IMR-90 (cell line): ENCODE measurements around the gene SYNGR2. TPM values are rescaled to one million over a fixed set of nuclear protein-coding genes. Genes with fewer than 3 reads are reported as not detected.

ENCODE experiments used
- ATAC-seq: fragments of 200-7000 bp; cut with Tn5 transposase; 2 replicates; pipeline ENCODE4 v1.9.1; 2020; ENCODE audit warnings: low read depth, mild to moderate bottlenecking, moderate library complexity
- BruUV-seq: library from RNA; stranded (reverse); fragments of 400-500 nt; replicated peaks from 2 replicates; lab custom pipeline; 2021; lab: Mats Ljungman, UMichigan
- CTCF ChIA-PET: fragments of 300-600 bp; formaldehyde crosslinking; extraction: SDS; loops from one replicate; lab custom pipeline; 2021; ENCODE audit warnings: antibody characterized with exemption; lab: Yijun Ruan, JAX
- POLR2A ChIA-PET: fragments of 300-600 bp; sonication (Branson Sonifier 250); formaldehyde crosslinking; loops from one replicate; lab custom pipeline; 2022; ENCODE audit warnings: antibody characterized with exemption; ENCODE audit not compliant: unreplicated experiment; lab: Charles Lee
- DNase-seq: peaks from one replicate; pipeline ENCODE4 v3.0.0; 2013
- H2AFZ ChIP-seq: replicated peaks from 2 replicates; pipeline ENCODE3; 2013; ENCODE audit warnings: low read length, mild to moderate bottlenecking; ENCODE audit not compliant: poor library complexity
- H2AK5ac ChIP-seq: 2 replicates; pipeline ENCODE4 v1.6.1; 2013; ENCODE audit warnings: low read depth, low read length, inconsistent platforms
- H2AK9ac ChIP-seq: replicated peaks from 2 replicates; pipeline ENCODE3; 2013; ENCODE audit warnings: mild to moderate bottlenecking, low read depth, low read length, moderate library complexity; ENCODE audit not compliant: poor library complexity
- H2BK120ac ChIP-seq: 2 replicates; pipeline ENCODE4 v1.6.1; 2013; ENCODE audit warnings: low read depth, low read length, inconsistent platforms
- H2BK15ac ChIP-seq: 3 replicates; pipeline ENCODE4 v1.6.1; 2013; ENCODE audit warnings: low read depth, low read length, inconsistent platforms
- H2BK20ac ChIP-seq: 2 replicates; pipeline ENCODE4 v1.6.1; 2013; ENCODE audit warnings: low read depth, mild to moderate bottlenecking, inconsistent platforms, low read length, moderate library complexity
- H2BK5ac ChIP-seq: 2 replicates; pipeline ENCODE4 v1.6.1; 2013; ENCODE audit warnings: mild to moderate bottlenecking, low read depth, low read length, inconsistent platforms; ENCODE audit not compliant: poor library complexity, severe bottlenecking
- H3K14ac ChIP-seq: replicated peaks from 2 replicates; pipeline ENCODE4 v1.6.1; 2013; ENCODE audit warnings: low read depth, low read length, inconsistent platforms
- H3K18ac ChIP-seq: 2 replicates; pipeline ENCODE4 v1.6.1; 2013; ENCODE audit warnings: low read depth, low read length, control low read depth
- H3K23ac ChIP-seq: 2 replicates; pipeline ENCODE4 v1.6.1; 2013; ENCODE audit warnings: low read depth, low read length, inconsistent platforms
- H3K27ac ChIP-seq: 2 replicates; pipeline ENCODE4 v1.5.1; 2013; ENCODE audit warnings: mild to moderate bottlenecking, control low read depth, low read length; ENCODE audit not compliant: insufficient read depth
- H3K27me3 ChIP-seq: 2 replicates; pipeline ENCODE4 v1.6.1; 2013; ENCODE audit warnings: low read length; ENCODE audit not compliant: control insufficient read depth, insufficient read depth
- H3K36me3 ChIP-seq: 2 replicates; pipeline ENCODE4 v1.6.1; 2013; ENCODE audit warnings: low read length, mixed read lengths; ENCODE audit not compliant: control insufficient read depth, insufficient read depth
- H3K4ac ChIP-seq: 2 replicates; pipeline ENCODE4 v1.6.1; 2013; ENCODE audit warnings: low read depth, low read length, inconsistent platforms
- H3K4me1 ChIP-seq: 2 replicates; pipeline ENCODE4 v1.6.1; 2013; ENCODE audit warnings: low read length, mixed read lengths; ENCODE audit not compliant: control insufficient read depth, insufficient read depth
- H3K4me2 ChIP-seq: 2 replicates; pipeline ENCODE4 v1.6.1; 2013; ENCODE audit warnings: low read depth, mild to moderate bottlenecking, control low read depth, low read length, moderate library complexity
- H3K4me3 ChIP-seq: 2 replicates; pipeline ENCODE4 v1.5.1; 2013; ENCODE audit warnings: low read depth, mild to moderate bottlenecking, control low read depth, low read length, moderate library complexity; ENCODE audit not compliant: insufficient read depth
- H3K56ac ChIP-seq: 2 replicates; pipeline ENCODE4 v1.6.1; 2013; ENCODE audit warnings: low read length, inconsistent platforms; ENCODE audit not compliant: insufficient read depth; ENCODE audit errors: extremely low read depth
- H3K79me1 ChIP-seq, 2 experiments: 2 replicates each; pipeline ENCODE4 v1.6.1; 2013; ENCODE audit warnings: low read length in 2 of 2, inconsistent platforms in 1 of 2, low read depth in 1 of 2
- H3K9ac ChIP-seq: 2 replicates; pipeline ENCODE4 v1.6.1; 2013; ENCODE audit warnings: low read depth, low read length, control low read depth
- H3K9me1 ChIP-seq: 2 replicates; pipeline ENCODE4 v1.6.1; 2013; ENCODE audit warnings: low read length, inconsistent platforms; ENCODE audit not compliant: insufficient read depth
- H3K9me3 ChIP-seq: 2 replicates; pipeline ENCODE4 v1.6.1; 2013; ENCODE audit warnings: low read length; ENCODE audit not compliant: control insufficient read depth, insufficient read depth
- H4K20me1 ChIP-seq: 2 replicates; pipeline ENCODE4 v1.6.1; 2013; ENCODE audit warnings: low read length, inconsistent platforms; ENCODE audit not compliant: insufficient read depth
- H4K5ac ChIP-seq: 2 replicates; pipeline ENCODE4 v1.6.1; 2013; ENCODE audit warnings: mild to moderate bottlenecking, low read depth, low read length, control low read depth
- H4K8ac ChIP-seq, 2 experiments: 2 replicates each; pipeline ENCODE4 v1.6.1; 2013; ENCODE audit warnings: low read depth in 2 of 2, low read length in 2 of 2, control low read depth in 1 of 2, inconsistent platforms in 1 of 2
- H4K91ac ChIP-seq: 2 replicates; pipeline ENCODE4 v1.6.1; 2013; ENCODE audit warnings: low read depth, low read length, inconsistent platforms; ENCODE audit not compliant: insufficient read depth
- BHLHE40 ChIP-seq: fragments of 150-350 bp; IDR thresholded peaks from 2 replicates; pipeline ENCODE4 v1.6.1; 2016; ENCODE audit warnings: mild to moderate bottlenecking, low read depth, low read length
- CEBPB ChIP-seq: IDR thresholded peaks from 2 replicates; pipeline ENCODE4 v1.6.1; 2012; ENCODE audit warnings: low read depth, low read length, improper control_type of control experiment
- CHD1 ChIP-seq: IDR thresholded peaks from 2 replicates; pipeline ENCODE4 v1.6.1; 2012; ENCODE audit warnings: low read depth, low read length, improper control_type of control experiment
- CTCF ChIP-seq: conservative IDR thresholded peaks from 2 replicates; pipeline ENCODE4 v1.5.1; 2012; ENCODE audit warnings: mild to moderate bottlenecking, low read depth, low read length, improper control_type of control experiment
- ELK1 ChIP-seq: fragments of 150-350 bp; IDR thresholded peaks from 2 replicates; pipeline ENCODE4 v1.6.1; 2016; ENCODE audit warnings: low read depth, mild to moderate bottlenecking, low read length, moderate library complexity, borderline replicate concordance
- FOS ChIP-seq: fragments of 150-350 bp; IDR thresholded peaks from 2 replicates; pipeline ENCODE4 v1.6.1; 2016; ENCODE audit warnings: low read depth, low read length
- MAFK ChIP-seq: IDR thresholded peaks from 2 replicates; pipeline ENCODE4 v1.6.1; 2012; ENCODE audit warnings: low read depth, low read length, improper control_type of control experiment
- MAZ ChIP-seq: IDR thresholded peaks from 2 replicates; pipeline ENCODE4 v1.6.1; 2012; ENCODE audit warnings: low read depth, mild to moderate bottlenecking, low read length, improper control_type of control experiment, moderate library complexity, borderline replicate concordance
- MXI1 ChIP-seq: IDR thresholded peaks from 2 replicates; pipeline ENCODE4 v1.6.1; 2012; ENCODE audit warnings: low read depth, mild to moderate bottlenecking, low read length, moderate library complexity, borderline replicate concordance
- NFE2L2 ChIP-seq: fragments of 150-350 bp; IDR thresholded peaks from 2 replicates; pipeline ENCODE4 v1.6.1; 2016; ENCODE audit warnings: low read depth, mild to moderate bottlenecking, low read length
- POLR2A ChIP-seq: IDR thresholded peaks from 2 replicates; pipeline ENCODE4 v1.6.1; 2012; ENCODE audit warnings: mild to moderate bottlenecking, low read depth, low read length
- RAD21 ChIP-seq: IDR thresholded peaks from 2 replicates; pipeline ENCODE4 v1.6.1; 2012; ENCODE audit warnings: low read length, improper control_type of control experiment
- RFX5 ChIP-seq: IDR thresholded peaks from 2 replicates; pipeline ENCODE4 v1.8.0; 2012; ENCODE audit warnings: low read depth, mild to moderate bottlenecking, low read length, moderate library complexity
- SMC3 ChIP-seq: fragments of 150-350 bp; IDR thresholded peaks from 2 replicates; pipeline ENCODE4 v1.6.1; 2016; ENCODE audit warnings: low read depth, mild to moderate bottlenecking, antibody characterized with exemption, low read length, moderate library complexity
- USF2 ChIP-seq: fragments of 150-350 bp; IDR thresholded peaks from 2 replicates; pipeline ENCODE4 v1.6.1; 2017; ENCODE audit warnings: mild to moderate bottlenecking, antibody characterized with exemption, low read length, low read depth
- WGBS, 2 experiments: methylation state at CpG; one replicate each; pipeline versions ENCODE4 v1.1.5 to v1.1.7; 2013; ENCODE audit warnings: missing lambda C conversion rate in 2 of 2; ENCODE audit not compliant: insufficient read length in 1 of 2; ENCODE audit errors: extremely low coverage in 2 of 2; 5-methylcytosine and 5-hydroxymethylcytosine counted together
- dilution Hi-C: fragments of 300-500 bp; cut with HindIII; formaldehyde crosslinking; loops from one replicate; pipeline ENCODE4 v1.14.3; 2018; ENCODE audit warnings: low sequenced_read_pairs; ENCODE audit not compliant: unreplicated experiment
- in situ Hi-C: fragments of 300-500 bp; cut with MboI; formaldehyde crosslinking; loops from 3 replicates; pipeline ENCODE4 v1.14.3; 2019; ENCODE audit warnings: low sequenced_read_pairs, inconsistent platforms, mixed read lengths
- intact Hi-C: fragments of 100-400 bp; cut with micrococcal nuclease; formaldehyde crosslinking; loops from 2 replicates; pipeline ENCODE4 v1.10.0; 2022
- polyA plus RNA-seq, 3 experiments: library from polyadenylated mRNA; depleted of rRNA; stranded (reverse); fragments of >200 nt; gene quantifications; 2 replicates each; pipeline ENCODE4 v1.2.3, GENCODE V29; 2012; ENCODE audit warnings: low replicate concordance in 1 of 3
- total RNA-seq: library from RNA; depleted of rRNA; stranded (reverse); fragments of >200 nt; gene quantifications from 2 replicates; pipeline ENCODE4 v1.2.3, GENCODE V29; 2012

Gene SYNGR2
- total and polyA plus RNA-seq, 2 of the 4 experiments (the other 2 are of a cell fraction) = 11.1 to 63.1 TPM

- POLR2A ChIA-PET = no interaction called here
- dilution Hi-C loops (no loop called here), in situ Hi-C loops (no loop called here)
- TF ChIP-seq USF2 (no peak), MXI1 (no peak), POLR2A (no peak), ELK1 (no peak), CTCF (no peak), FOS (no peak), MAZ (no peak), BHLHE40 (no peak), CEBPB (no peak), NFE2L2 (no peak), MAFK (no peak), CHD1 (no peak), RAD21 (no peak), SMC3 (no peak), RFX5 (no peak)
Observed at GRCh38 chr17:78120971-78121800, 47.2 kb upstream of the SYNGR2 start.

More at GRCh38 chr17:78120971-78121800, 47.2 kb upstream of the SYNGR2 start:
- Histone ChIP-seq H4K91ac (no peak overlapping the region), H2BK120ac (no peak overlapping the region), H3K18ac (no peak overlapping the region), H2BK15ac (no peak overlapping the region), H3K14ac (no peak overlapping the region), H4K20me1 (no peaks in the 10 kb centered on the region; the same call in 1 of the 2 replicates), H2BK5ac (no peak overlapping the region), H2BK20ac (no peak overlapping the region), H3K27me3 (peaks cover 7% of the 10 kb centered on the region; the same call in 1 of the 2 replicates), H2AK9ac (peak overlapping the region; percentile 8), H3K56ac (no peak overlapping the region), H3K36me3 (no peaks in the 10 kb centered on the region), H4K5ac (no peak overlapping the region), H3K27ac (no peak overlapping the region), H3K23ac (no peak overlapping the region), H4K8ac (no peak overlapping the region), H3K4me3 (no peak overlapping the region), H2AFZ (no peak overlapping the region), H3K4me1 (no peaks in the 10 kb centered on the region), H3K4ac (no peak overlapping the region), H3K4me2 (no peak overlapping the region), H3K9ac (no peak overlapping the region), H2AK5ac (no peak overlapping the region), H3K9me1 (no peaks in the 10 kb centered on the region), H3K9me3 (no peaks in the 10 kb centered on the region), H3K79me1 (no peaks in the 10 kb centered on the region)
- CTCF ChIA-PET = no interaction called here
- WGBS, 2 experiments = 91% methylated on average over 18 of the region's 35 CpGs; no CpG with 5 or more reads in 1 of the 2 experiments
- no peak for ATAC-seq
- intact Hi-C loops = no loop called here
- no TSS peak for BruUV-seq
- no peak for DNase-seq
